ENCODE data around the gene CRACDL.

CRACDL gene

GRCh38 chr2:98816281-98816680 lies 119.7 kb downstream of the CRACDL start:
- TF ChIP-seq ZNF274 (IDR thresholded peaks at IDR 0.05; ENCODE audit: low read depth, low read length) = no peak
- H3K4me3 ChIP-seq (ENCODE audit: low read length) = no peak overlapping the region

GRCh38 chr2:98815795-98816194 lies 120.2 kb downstream of the CRACDL start:
- TF ChIP-seq ZNF274 (IDR thresholded peaks at IDR 0.05; ENCODE audit: low read depth, low read length) = no peak
- no peak overlapping the region for H3K4me3 ChIP-seq (ENCODE audit: low read length)

GRCh38 chr2:98811766-98812165 lies 124.3 kb downstream of the CRACDL start:
- H3K4me3 ChIP-seq (ENCODE audit: low read length) = no peak overlapping the region
- no peak for TF ChIP-seq ZNF274 (IDR thresholded peaks at IDR 0.05; ENCODE audit: low read depth, low read length)

DNA sequence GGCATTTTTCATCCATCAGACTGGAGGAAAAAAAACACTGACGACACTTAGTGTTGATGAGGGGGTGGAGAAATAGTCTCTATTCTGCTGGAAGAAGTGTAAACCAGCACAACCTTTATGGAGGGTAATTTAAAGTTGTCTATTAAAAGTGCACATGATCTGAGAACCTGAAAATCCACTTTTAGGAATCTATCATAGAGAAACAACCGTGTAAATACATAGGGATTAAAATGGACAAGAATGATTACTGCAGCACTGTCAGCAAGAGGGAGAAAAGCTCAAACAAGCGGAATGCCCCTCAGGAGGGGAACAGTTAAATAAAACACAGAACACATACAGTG lies 125.5 kb downstream of the CRACDL start:
- no peak overlapping the region for H3K4me3 ChIP-seq (ENCODE audit: low read length)
- no peak for TF ChIP-seq ZNF274 (IDR thresholded peaks at IDR 0.05; ENCODE audit: low read depth, low read length)

DNA sequence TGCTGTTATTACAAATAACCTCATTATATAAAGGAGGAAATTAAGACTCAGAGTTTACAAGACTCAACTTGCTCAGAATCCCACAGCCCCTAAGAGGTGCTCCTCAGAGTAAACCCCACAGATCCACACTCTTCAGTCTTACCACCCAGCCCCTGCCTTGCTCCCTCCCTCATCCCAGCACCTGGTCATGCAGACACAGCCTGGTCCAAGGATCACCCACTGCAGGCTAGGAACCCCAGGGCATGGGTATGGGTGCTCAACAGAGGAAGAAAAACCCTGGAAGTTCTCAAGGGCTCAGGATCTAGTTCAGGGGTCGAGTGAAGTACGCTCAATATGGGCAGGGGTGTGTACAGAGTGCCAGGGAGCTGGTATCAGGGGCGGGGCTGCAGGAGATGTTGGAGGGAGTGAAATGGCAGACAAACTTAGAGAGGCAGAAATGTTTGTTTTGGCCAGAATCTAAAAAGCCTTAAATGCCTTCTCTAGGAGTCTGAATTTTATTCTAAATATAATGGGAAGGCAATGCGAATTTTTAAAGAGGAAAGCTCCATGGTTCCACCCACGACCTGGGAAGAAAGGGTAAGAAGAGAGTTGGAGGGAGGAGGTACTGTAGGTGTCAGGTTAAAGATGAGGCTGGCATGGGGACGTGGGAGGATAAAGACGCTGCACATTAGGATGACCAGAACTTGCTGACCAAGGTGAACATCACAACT lies 126.0 kb downstream of the CRACDL start:
- H3K4me3 ChIP-seq (ENCODE audit: low read length) = no peak overlapping the region
- TF ChIP-seq ZNF274 (IDR thresholded peaks at IDR 0.05; ENCODE audit: low read depth, low read length) = no peak

DNA sequence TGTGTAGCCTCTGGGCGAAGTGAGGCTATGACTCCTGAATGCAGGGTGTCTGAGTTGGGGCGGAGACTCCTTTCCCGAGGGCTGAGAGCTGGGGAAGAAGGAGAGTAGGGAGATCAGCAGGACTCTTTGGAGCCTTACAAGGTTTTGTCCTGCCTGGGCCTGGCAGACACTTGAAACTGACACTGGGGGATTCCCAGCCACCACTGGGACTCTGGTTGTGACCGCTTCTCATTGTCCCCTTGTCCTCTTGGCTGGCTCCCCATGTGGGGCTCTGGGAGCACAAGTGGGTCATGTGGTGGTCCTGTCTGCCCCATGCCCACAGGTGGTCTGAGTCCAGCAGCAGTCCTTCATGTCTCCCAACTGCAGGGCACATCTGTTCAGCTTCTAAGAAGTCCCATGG lies 126.9 kb downstream of the CRACDL start:
- TF ChIP-seq ZNF274 (IDR thresholded peaks at IDR 0.05; ENCODE audit: low read depth, low read length) = no peak

DNA sequence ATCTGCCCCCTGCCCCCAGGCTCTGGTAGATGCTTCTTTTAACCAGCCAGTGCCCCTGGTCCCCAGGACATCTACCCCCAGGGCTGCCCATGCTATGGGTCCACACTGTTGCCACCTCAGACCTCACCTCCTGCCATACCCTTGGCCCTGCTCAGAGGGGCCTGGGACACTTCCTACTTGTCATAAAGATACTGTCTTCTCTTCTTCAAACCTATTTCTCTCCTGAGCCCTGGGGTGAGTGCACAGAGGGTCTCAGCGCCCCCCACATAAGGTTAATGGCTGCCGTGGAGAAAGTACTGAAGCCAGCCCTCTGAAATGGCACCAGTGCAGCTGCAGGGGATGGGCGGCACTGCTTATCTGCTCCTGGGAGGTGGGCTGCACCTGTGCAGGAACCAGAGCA lies 127.5 kb downstream of the CRACDL start:
- no peak for TF ChIP-seq ZNF274 (IDR thresholded peaks at IDR 0.05; ENCODE audit: low read depth, low read length)

More for the DNA sequence above, 126.9 kb downstream of the CRACDL start:
- no peak overlapping the region for H3K4me3 ChIP-seq (ENCODE audit: low read length)

GRCh38 chr2:98807929-98808328 lies 128.1 kb downstream of the CRACDL start:
- TF ChIP-seq ZNF274 (IDR thresholded peaks at IDR 0.05; ENCODE audit: low read depth, low read length) = no peak
- no peak overlapping the region for H3K4me3 ChIP-seq (ENCODE audit: low read length)

More for the DNA sequence above, 127.5 kb downstream of the CRACDL start:
- no peak overlapping the region for H3K4me3 ChIP-seq (ENCODE audit: low read length)

DNA sequence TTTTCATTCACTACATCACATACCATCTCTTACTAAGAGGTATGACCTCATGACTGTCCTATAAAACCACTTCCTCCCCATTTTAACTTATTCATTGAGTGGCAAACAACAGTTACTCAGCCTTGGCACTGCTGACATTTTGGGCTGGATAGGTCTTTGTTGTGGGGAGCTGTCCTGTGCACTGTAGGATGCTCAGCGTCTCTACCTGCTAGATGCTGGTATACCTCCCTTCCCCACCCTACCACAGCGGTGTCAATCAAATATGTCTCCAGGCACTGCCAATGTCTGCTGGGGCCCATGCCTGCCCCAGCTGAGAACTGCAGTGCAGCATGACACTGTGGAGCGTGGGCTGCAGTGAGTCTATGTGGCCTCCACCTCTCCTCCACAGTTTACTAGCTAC lies 128.8 kb downstream of the CRACDL start:
- no peak overlapping the region for H3K4me3 ChIP-seq (ENCODE audit: low read length)
- no peak for TF ChIP-seq ZNF274 (IDR thresholded peaks at IDR 0.05; ENCODE audit: low read depth, low read length)

DNA sequence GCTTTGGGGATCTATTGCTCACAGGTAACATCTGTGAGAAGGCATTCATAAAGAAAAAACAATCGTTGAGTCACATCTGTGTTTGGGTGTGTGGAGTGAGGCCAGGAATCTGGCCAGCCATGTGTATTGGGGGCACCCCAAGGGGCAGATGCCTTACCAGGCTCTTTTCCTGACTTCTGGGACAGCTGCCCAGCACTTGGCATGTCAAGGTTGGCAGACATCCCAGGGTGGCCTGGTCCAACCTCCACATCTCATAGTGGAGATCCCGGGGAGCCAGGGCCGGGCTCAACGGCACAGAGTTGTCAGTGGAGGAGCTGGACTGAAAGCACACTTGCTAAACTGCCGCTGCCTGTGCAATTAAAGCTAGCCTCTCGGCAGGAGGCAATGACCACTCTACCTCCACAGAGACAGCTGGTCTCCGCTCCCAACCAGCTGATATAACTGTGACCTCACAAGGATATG lies 129.8 kb downstream of the CRACDL start:
- H3K4me3 ChIP-seq (ENCODE audit: low read length) = no peak overlapping the region
- TF ChIP-seq ZNF274 (IDR thresholded peaks at IDR 0.05; ENCODE audit: low read depth, low read length) = no peak

DNA sequence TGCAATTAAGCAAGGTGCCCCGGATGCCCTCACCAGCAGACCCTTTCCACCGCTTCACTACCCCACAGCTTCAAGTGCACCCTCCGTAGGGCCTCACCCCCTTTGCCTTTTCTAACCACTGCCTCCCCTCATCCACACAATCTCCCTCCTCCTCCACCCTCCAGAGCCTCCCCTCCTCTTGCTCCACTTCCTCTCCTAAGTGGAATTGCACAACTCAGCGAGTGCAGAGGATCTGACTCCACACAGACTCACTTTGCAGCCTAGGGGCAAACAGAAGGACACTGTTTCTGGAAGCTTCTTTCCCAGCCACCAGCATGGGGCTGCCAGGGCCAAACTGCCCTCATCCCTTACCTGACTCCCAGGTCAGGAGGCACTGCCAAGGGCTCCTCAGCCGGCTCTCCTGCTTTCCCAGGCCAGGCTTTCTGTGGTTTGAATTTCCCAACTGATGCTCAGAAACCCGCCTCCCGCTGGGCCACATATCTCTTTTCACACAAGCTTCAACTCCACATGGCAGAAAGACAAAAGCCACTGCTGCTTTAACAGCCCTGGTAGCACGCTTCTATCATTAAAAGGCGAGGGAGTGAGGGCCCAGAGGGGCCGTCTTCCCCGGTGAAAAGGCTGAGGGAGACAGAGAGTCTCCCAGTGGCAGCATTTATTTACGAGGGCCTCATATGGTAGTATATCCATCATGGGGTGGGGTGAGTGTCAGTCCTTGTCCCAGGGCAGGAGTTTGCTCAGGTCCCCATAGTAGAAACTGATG lies 130.4 kb downstream of the CRACDL start:
- TF ChIP-seq ZNF274 (IDR thresholded peaks at IDR 0.05; ENCODE audit: low read depth, low read length) = no peak
- H3K4me3 ChIP-seq (ENCODE audit: low read length) = no peak overlapping the region

DNA sequence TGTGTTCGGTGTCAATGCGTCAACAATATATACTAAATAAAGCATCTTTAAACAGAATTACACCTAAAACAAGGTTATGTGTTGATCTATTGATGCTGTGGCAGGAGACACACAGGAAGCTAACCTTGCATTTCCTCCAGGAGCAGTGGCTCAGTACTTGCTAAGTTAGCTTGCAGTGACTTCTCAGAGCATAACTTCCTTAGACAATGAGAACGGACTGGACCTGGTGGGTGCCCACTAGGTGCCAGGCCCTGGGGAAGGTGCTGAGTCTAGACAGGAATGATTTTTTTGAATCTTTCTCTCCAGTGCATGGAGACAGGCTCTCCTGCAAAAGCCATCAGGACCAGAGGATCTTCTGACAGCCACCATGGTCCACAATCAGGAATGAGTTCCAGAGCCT lies 131.3 kb downstream of the CRACDL start:
- no peak for TF ChIP-seq ZNF274 (IDR thresholded peaks at IDR 0.05; ENCODE audit: low read depth, low read length)
- H3K4me3 ChIP-seq (ENCODE audit: low read length) = no peak overlapping the region

DNA sequence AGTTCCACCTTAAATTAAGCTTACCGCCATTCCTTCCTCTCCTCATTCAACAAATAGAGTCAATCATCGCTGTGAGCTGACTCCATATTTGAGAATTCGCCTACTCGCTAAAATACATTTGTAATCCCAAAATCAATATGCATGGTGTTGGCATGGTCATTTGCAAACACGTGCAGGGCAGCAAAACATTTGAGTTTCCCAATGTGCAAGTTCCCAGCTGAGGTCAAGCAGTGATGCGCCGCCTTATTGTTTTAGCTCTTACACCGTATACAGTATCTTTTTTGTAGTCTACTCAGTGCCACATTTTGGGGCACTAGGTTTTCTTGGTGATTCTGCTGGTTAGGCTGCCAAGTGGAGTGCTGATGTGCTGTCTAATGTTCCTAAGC lies 131.8 kb downstream of the CRACDL start:
- H3K4me3 ChIP-seq (ENCODE audit: low read length) = no peak overlapping the region
- TF ChIP-seq ZNF274 (IDR thresholded peaks at IDR 0.05; ENCODE audit: low read depth, low read length) = no peak

GRCh38 chr2:98803405-98804264 lies 132.4 kb downstream of the CRACDL start:
- TF ChIP-seq ZNF274 (IDR thresholded peaks at IDR 0.05; ENCODE audit: low read depth, low read length) = no peak

More at GRCh38 chr2:98803405-98804264, 132.4 kb downstream of the CRACDL start:
- H3K4me3 ChIP-seq (ENCODE audit: low read length) = no peak overlapping the region
